SK-N-SH (cell line): ENCODE data around the gene TERC. TPM values are rescaled to one million over a fixed set of nuclear protein-coding genes. Genes with fewer than 3 reads are reported as not detected.

ENCODE experiments used
- CTCF ChIA-PET: fragments of 300-600, 350-600 bp; formaldehyde crosslinking; extraction: SDS; loops from one replicate; lab custom pipeline; 2021; lab: Yijun Ruan, JAX
- POLR2A ChIA-PET: fragments of 350-600 bp; sonication (Branson Sonifier 250); formaldehyde crosslinking; extraction: SDS; loops from one replicate; lab custom pipeline; 2020; ENCODE audit warnings: antibody characterized with exemption, inconsistent platforms; lab: Yijun Ruan, JAX
- DNase-seq: peaks from one replicate; pipeline ENCODE4 v3.0.0; 2012
- H2AFZ ChIP-seq: fragments of 200-600 bp; sonication (generic); 2 replicates; pipeline ENCODE4 v1.8.1; 2016; ENCODE audit warnings: antibody characterized with exemption, mild to moderate bottlenecking, low read depth
- H3F3A ChIP-seq: fragments of 200-600 bp; sonication (generic); replicated peaks from 2 replicates; pipeline ENCODE3; 2016; ENCODE audit warnings: antibody characterized with exemption, mild to moderate bottlenecking; ENCODE audit not compliant: insufficient read depth
- H3K27ac ChIP-seq, 2 experiments: fragments of 200-500 bp in 1 of 2; fragments of 200-600 bp in 1 of 2; sonication (Bioruptor generic) in 1 of 2; sonication (generic), shearing (Covaris generic) in 1 of 2; 2 replicates each; pipeline versions ENCODE4 v1.5.1 to v1.6.1; 2014 to 2016; ENCODE audit warnings: low read depth in 2 of 2, inconsistent platforms in 1 of 2, low read length in 1 of 2, mild to moderate bottlenecking in 1 of 2, mixed read lengths in 1 of 2
- H3K27me3 ChIP-seq: fragments of 200-600 bp; sonication (generic), shearing (Covaris generic); 2 replicates; pipeline ENCODE4 v1.6.1; 2016; ENCODE audit warnings: mixed run types; ENCODE audit not compliant: insufficient read depth
- H3K36me3 ChIP-seq, 2 experiments: fragments of 200-500 bp in 1 of 2; fragments of 200-600 bp in 1 of 2; sonication (Bioruptor generic) in 1 of 2; sonication (generic) in 1 of 2; replicated peaks in 1 of 2; 2 replicates each; pipeline versions ENCODE3 to v1.5.1; 2014 to 2016; ENCODE audit warnings: low read length in 1 of 2, mild to moderate bottlenecking in 1 of 2; ENCODE audit not compliant: insufficient read depth in 2 of 2, control insufficient read depth in 1 of 2
- H3K4me1 ChIP-seq, 2 experiments: fragments of 200-500 bp in 1 of 2; fragments of 200-600 bp in 1 of 2; sonication (Bioruptor generic) in 1 of 2; sonication (generic), shearing (Covaris generic) in 1 of 2; 2 replicates each; pipeline versions ENCODE4 v1.5.1 to v1.6.1; 2014 to 2016; ENCODE audit warnings: low read depth in 1 of 2, low read length in 1 of 2, mixed run types in 1 of 2; ENCODE audit not compliant: insufficient read depth in 2 of 2, control insufficient read depth in 1 of 2
- H3K4me2 ChIP-seq: fragments of 200-600 bp; sonication (generic), shearing (Covaris generic); 2 replicates; pipeline ENCODE4 v1.6.1; 2017; ENCODE audit warnings: mixed run types
- H3K4me3 ChIP-seq, 2 experiments: fragments of 200-500 bp in 1 of 2; fragments of 200-600 bp in 1 of 2; sonication (Bioruptor generic) in 1 of 2; sonication (generic), shearing (Covaris generic) in 1 of 2; 2 replicates each; pipeline versions ENCODE4 v1.5.1 to v1.8.1; 2014 to 2016; ENCODE audit warnings: low read depth in 2 of 2, inconsistent platforms in 1 of 2, low read length in 1 of 2, mild to moderate bottlenecking in 1 of 2, mixed read lengths in 1 of 2, moderate library complexity in 1 of 2
- H3K79me2 ChIP-seq: fragments of 200-600 bp; sonication (generic); 2 replicates; pipeline ENCODE4 v1.8.1; 2017; ENCODE audit warnings: mild to moderate bottlenecking; ENCODE audit not compliant: insufficient read depth
- H3K9ac ChIP-seq: fragments of 200-600 bp; sonication (generic); 2 replicates; pipeline ENCODE4 v1.6.1; 2017; ENCODE audit warnings: mixed run types
- H3K9me2 ChIP-seq: fragments of 200-600 bp; sonication (generic); 2 replicates; pipeline ENCODE4 v1.6.1; 2017; ENCODE audit warnings: mixed run types
- H3K9me3 ChIP-seq: fragments of 200-600 bp; sonication (generic); 2 replicates; pipeline ENCODE4 v1.6.1; 2017; ENCODE audit warnings: mixed run types, mild to moderate bottlenecking, moderate library complexity
- H4K20me1 ChIP-seq: fragments of 200-600 bp; sonication (generic); 2 replicates; pipeline ENCODE4 v1.6.1; 2017; ENCODE audit warnings: mild to moderate bottlenecking, mixed run types; ENCODE audit not compliant: insufficient read depth
- CHD2 ChIP-seq: fragments of 150-350 bp; IDR thresholded peaks from 2 replicates; pipeline ENCODE4 v1.6.1; 2018; ENCODE audit warnings: low read length; ENCODE audit not compliant: partially characterized antibody
- EP300 ChIP-seq, 2 experiments: IDR thresholded peaks; 2 replicates each; pipeline versions ENCODE4 v1.4.0 to v1.6.1; 2012; ENCODE audit warnings: borderline replicate concordance in 1 of 2, low read depth in 1 of 2, low read length in 1 of 2
- FOXJ3 ChIP-seq: sonication (generic); formaldehyde crosslinking; IDR thresholded peaks from 2 replicates; pipeline ENCODE4 v1.5.1; 2020; ENCODE audit warnings: mild to moderate bottlenecking, missing genetic modification reagents
- MXI1 ChIP-seq: IDR thresholded peaks from 2 replicates; pipeline ENCODE4 v1.6.1; 2012; ENCODE audit warnings: mild to moderate bottlenecking, low read depth, low read length, improper control_type of control experiment
- NRF1 ChIP-seq: IDR thresholded peaks from 2 replicates; pipeline ENCODE4 v1.6.1; 2012; ENCODE audit warnings: low read depth, mild to moderate bottlenecking, low read length
- POLR2AphosphoS5 ChIP-seq: IDR thresholded peaks from 2 replicates; pipeline ENCODE4 v1.6.1; 2012; ENCODE audit warnings: low read depth, low read length
- RXRA ChIP-seq: IDR thresholded peaks from 2 replicates; pipeline ENCODE4 v1.4.0; 2012; ENCODE audit warnings: low read depth, mild to moderate bottlenecking, borderline replicate concordance
- SIN3A ChIP-seq: IDR thresholded peaks from 2 replicates; pipeline ENCODE4 v1.6.1; 2012; ENCODE audit warnings: low read depth, mild to moderate bottlenecking, low read length, moderate library complexity, borderline replicate concordance
- TAF1 ChIP-seq: IDR thresholded peaks from 2 replicates; pipeline ENCODE4 v1.6.1; 2012; ENCODE audit warnings: low read depth, mild to moderate bottlenecking, low read length, moderate library complexity, borderline replicate concordance
- TEAD4 ChIP-seq: IDR thresholded peaks from 2 replicates; pipeline ENCODE4 v1.4.0; 2012; ENCODE audit warnings: mild to moderate bottlenecking, borderline replicate concordance; ENCODE audit not compliant: insufficient read depth
- YY1 ChIP-seq: IDR thresholded peaks from 2 replicates; pipeline ENCODE4 v1.4.0; 2012; ENCODE audit warnings: low read depth, mild to moderate bottlenecking
- WGBS: methylation state at CpG from one replicate; pipeline ENCODE4 v1.1.6; 2017; ENCODE audit warnings: low lambda C conversion rate; 5-methylcytosine and 5-hydroxymethylcytosine counted together
- polyA plus RNA-seq, 3 experiments: library from polyadenylated mRNA; depleted of rRNA; stranded (reverse); fragments of >200 nt; gene quantifications; 2 replicates each; pipeline ENCODE4 v1.2.3, GENCODE V29; 2012
- TF ChIP-seq, protein P1 (sequence below): fragments of 150-350 bp; IDR thresholded peaks from 2 replicates; pipeline ENCODE4 v1.6.1; 2016; ENCODE audit warnings: mild to moderate bottlenecking, low read depth, low read length
- TF ChIP-seq, protein P2 (sequence below): IDR thresholded peaks from 2 replicates; pipeline ENCODE4 v1.6.1; 2012; ENCODE audit warnings: mild to moderate bottlenecking, low read depth, low read length, moderate library complexity
- TF ChIP-seq, protein P3 (sequence below): IDR thresholded peaks from 2 replicates; pipeline ENCODE4 v1.4.0; 2012; ENCODE audit warnings: low read depth
- TF ChIP-seq, protein P4 (sequence below): IDR thresholded peaks from 2 replicates; pipeline ENCODE4; 2012

The TERC gene
- polyA plus RNA-seq, 1 of the 3 experiments (the other 2 are of a cell fraction) = 0.64 TPM

DNA sequence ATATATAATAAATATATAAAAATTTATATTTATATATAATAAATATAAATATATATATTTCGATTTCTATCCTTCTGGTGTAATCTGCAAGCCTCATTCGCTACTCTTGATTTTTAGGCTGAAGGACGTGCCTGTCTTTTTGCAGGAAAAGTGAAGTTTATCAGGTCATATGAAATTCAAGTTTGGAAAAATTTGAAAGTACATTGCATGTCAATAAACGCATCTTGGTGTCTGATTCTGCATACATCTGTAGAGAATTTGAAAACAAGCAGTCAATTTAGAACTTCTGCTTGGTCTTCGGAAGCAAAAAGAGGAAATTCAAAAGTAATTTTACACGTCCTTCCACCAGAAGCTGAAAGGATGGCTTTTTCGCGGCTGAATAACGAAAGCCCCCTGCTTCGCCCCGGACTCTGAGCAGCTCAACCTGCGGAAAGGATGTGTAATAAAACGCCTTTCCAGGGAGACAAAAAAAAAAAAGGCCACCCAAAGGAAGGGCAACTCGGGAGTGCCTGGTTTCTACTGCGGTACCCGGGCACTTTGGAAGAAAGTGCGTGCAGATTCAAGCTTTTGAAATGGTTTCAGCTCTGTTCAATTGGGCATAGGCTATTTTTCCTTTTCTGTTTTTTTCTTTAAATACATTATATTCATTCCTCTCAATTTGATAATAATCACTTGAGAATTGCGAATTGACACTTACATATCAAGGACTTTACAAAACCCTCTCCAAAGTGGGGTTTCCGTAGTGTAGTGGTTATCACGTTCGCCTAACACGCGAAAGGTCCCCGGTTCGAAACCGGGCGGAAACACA, 6.8 kb upstream of the TERC start (continued):
- TF ChIP-seq, protein P1, sequence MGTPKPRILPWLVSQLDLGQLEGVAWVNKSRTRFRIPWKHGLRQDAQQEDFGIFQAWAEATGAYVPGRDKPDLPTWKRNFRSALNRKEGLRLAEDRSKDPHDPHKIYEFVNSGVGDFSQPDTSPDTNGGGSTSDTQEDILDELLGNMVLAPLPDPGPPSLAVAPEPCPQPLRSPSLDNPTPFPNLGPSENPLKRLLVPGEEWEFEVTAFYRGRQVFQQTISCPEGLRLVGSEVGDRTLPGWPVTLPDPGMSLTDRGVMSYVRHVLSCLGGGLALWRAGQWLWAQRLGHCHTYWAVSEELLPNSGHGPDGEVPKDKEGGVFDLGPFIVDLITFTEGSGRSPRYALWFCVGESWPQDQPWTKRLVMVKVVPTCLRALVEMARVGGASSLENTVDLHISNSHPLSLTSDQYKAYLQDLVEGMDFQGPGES = no peak
- TF ChIP-seq, protein P2, sequence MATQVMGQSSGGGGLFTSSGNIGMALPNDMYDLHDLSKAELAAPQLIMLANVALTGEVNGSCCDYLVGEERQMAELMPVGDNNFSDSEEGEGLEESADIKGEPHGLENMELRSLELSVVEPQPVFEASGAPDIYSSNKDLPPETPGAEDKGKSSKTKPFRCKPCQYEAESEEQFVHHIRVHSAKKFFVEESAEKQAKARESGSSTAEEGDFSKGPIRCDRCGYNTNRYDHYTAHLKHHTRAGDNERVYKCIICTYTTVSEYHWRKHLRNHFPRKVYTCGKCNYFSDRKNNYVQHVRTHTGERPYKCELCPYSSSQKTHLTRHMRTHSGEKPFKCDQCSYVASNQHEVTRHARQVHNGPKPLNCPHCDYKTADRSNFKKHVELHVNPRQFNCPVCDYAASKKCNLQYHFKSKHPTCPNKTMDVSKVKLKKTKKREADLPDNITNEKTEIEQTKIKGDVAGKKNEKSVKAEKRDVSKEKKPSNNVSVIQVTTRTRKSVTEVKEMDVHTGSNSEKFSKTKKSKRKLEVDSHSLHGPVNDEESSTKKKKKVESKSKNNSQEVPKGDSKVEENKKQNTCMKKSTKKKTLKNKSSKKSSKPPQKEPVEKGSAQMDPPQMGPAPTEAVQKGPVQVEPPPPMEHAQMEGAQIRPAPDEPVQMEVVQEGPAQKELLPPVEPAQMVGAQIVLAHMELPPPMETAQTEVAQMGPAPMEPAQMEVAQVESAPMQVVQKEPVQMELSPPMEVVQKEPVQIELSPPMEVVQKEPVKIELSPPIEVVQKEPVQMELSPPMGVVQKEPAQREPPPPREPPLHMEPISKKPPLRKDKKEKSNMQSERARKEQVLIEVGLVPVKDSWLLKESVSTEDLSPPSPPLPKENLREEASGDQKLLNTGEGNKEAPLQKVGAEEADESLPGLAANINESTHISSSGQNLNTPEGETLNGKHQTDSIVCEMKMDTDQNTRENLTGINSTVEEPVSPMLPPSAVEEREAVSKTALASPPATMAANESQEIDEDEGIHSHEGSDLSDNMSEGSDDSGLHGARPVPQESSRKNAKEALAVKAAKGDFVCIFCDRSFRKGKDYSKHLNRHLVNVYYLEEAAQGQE = no peak
- TF ChIP-seq, protein P3, sequence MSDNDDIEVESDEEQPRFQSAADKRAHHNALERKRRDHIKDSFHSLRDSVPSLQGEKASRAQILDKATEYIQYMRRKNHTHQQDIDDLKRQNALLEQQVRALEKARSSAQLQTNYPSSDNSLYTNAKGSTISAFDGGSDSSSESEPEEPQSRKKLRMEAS = no peak
- TF ChIP-seq, protein P4, sequence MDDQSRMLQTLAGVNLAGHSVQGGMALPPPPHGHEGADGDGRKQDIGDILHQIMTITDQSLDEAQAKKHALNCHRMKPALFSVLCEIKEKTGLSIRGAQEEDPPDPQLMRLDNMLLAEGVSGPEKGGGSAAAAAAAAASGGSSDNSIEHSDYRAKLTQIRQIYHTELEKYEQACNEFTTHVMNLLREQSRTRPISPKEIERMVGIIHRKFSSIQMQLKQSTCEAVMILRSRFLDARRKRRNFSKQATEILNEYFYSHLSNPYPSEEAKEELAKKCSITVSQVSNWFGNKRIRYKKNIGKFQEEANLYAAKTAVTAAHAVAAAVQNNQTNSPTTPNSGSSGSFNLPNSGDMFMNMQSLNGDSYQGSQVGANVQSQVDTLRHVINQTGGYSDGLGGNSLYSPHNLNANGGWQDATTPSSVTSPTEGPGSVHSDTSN = no peak
- TF ChIP-seq FOXJ3 (no peak), YY1 (peak; percentile 66; the same call in 1 of the 2 replicates), RXRA (no peak)
- TF ChIP-seq, all 33 proteins: peak for 7

DNA sequence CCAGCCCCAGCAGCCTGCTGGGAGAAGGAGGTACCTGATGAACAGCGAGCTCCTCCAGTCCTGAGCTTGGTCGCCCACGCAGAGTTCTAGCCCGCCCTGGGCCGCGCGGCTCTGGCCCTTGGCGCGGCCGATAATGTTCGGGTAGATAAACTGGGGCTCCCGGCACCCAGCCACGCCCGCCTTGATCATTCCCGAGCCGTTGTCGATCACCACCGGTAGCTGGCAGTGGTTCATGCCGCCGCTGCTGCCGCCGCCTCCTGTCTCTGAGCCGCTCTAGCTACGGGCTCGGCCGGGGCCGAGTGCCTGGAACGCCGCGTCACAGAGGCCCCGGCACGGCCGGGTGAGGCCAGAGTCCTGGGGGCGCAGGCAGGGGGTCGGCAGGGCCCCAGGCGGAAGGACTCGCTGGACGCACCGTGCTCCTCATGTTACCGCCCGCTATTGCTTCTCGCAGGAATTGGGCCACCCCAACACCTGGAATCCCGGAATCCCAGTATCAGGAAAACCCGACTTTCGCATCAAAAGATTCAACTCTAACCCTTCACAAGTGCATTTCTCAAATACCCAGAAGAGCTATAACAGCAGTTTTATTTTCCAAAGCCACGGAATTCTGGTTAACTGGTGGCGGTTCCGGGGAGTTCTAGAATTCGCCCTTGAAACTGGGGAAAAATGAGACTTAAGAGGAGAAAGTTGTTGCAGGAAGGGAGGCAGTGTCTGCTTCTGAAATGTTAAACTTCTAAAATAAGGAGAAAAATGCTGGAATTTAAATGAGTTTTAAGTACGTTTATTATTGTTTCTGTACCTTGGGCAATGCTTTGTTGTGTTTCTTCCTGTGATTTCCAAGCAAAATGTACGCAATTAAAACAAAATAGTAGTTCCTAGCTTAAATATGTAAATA, 4.7 kb upstream of the TERC start, which contains the start of gene ACTRT3:
ACTRT3 (minus strand) TSS at position 275 of the 895 bp plus-strand sequence; CDS start at position 234, 41 bp downstream.
- Histone ChIP-seq H3K4me3 (peak within 1 kb of the TSS; percentile 65 to 86), H3K27me3 (no peaks in the 10 kb centered on the region), H3K9ac (peak within 1 kb of the TSS; percentile 62), H3F3A (peaks cover 47% of the 10 kb centered on the region), H3K27ac (peak within 1 kb of the TSS; percentile 54 to 92), H4K20me1 (no peaks in the 10 kb centered on the region), H3K9me3 (no peaks in the 10 kb centered on the region), H3K4me2 (peak within 1 kb of the TSS; percentile 78), H3K4me1 (peaks cover 5 to 6% of the 10 kb centered on the region in 2 experiments; a peak in 3 of 4 replicates), H3K36me3 (peaks cover 2 to 4% of the 10 kb centered on the region in 2 experiments), H3K79me2 (peaks cover 13% of the 10 kb centered on the region), H3K9me2 (no peaks in the 10 kb centered on the region), H2AFZ (peak within 1 kb of the TSS; percentile 93)
- DNase-seq = peak; percentile 84
- ChIA-PET POLR2A (interaction anchor here (0.8 to 1.5 kb wide), 3 partner anchors 42 to 197 kb away, joined by 3 to 7 read pairs (median 6); partner anchors contain the start of genes LRRC34, LRRIQ4 and SEC62), CTCF (interaction anchor here (1.0 to 1.2 kb wide), 2 partner anchors 637 to 1558 kb away, joined by 3 read pairs; no protein-coding TSS in a partner anchor)
- 2% methylated on average over 13 of the region's 51 CpGs for WGBS
- TF ChIP-seq YY1 (peak; percentile 60; the same call in 1 of the 2 replicates), MXI1 (peak; percentile 42; the same call in 1 of the 2 replicates), FOXJ3 (peak; percentile 32; the same call in 1 of the 2 replicates), CHD2 (peak; percentile 75), SIN3A (no peak; the same call in 1 of the 2 replicates), EP300 (IDR thresholded peaks at IDR 0.05; ENCODE audit: borderline replicate concordance in 1 of 2, low read depth in 1 of 2, low read length in 1 of 2) (peak; percentile 31 to 81; a peak in 3 of 4 replicates), POLR2AphosphoS5 (peak; percentile 44; the same call in 1 of the 2 replicates), TEAD4 (0 out of 2 replicates have a peak, but pooled peaks have one; percentile 31), TAF1 (peak; percentile 40; the same call in 1 of the 2 replicates), NRF1 (no peak)
- TF ChIP-seq, protein P1 = no peak
